A549 (cell line): Measurements from ENCODE around the gene KRTAP10-8. TPM values are rescaled to one million over a fixed set of nuclear protein-coding genes. Genes with fewer than 3 reads are reported as not detected.
"Not testable (repeated sequence)": the region's sequence is repeated elsewhere in the genome, so short reads cannot be mapped to it uniquely, and the experiment has no call there.

Experiments
- ATAC-seq, 2 experiments: fragments of 200-7000 bp in 1 of 2; fragments of >200 bp in 1 of 2; cut with Nextera tagmentation in 1 of 2; cut with Tn5 transposase in 1 of 2; 3 replicates each; pipeline versions ENCODE4 v1.8.0 to v1.9.1; 2018 to 2020; ENCODE audit warnings: mild to moderate bottlenecking in 1 of 2, moderate library complexity in 1 of 2
- CTCF ChIA-PET: fragments of 300-600 bp; sonication (Branson Sonifier 250); formaldehyde crosslinking; extraction: SDS; loops from one replicate; lab custom pipeline; 2021; ENCODE audit warnings: antibody characterized with exemption, inconsistent platforms; lab: Yijun Ruan, JAX
- POLR2A ChIA-PET: fragments of 350-600 bp; formaldehyde crosslinking; extraction: SDS; loops from one replicate; lab custom pipeline; 2021; ENCODE audit warnings: antibody characterized with exemption, inconsistent platforms; lab: Yijun Ruan, JAX
- DNase-seq, 2 experiments: peaks; one replicate each; pipeline versions ENCODE4 v3.0.0 to v3.0.0-alpha.2; 2011 to 2016; ENCODE audit warnings: low read depth in 1 of 2, low spot score in 1 of 2
- FAIRE-seq: peaks from 2 replicates; lab custom pipeline; 2011; peaks lifted over from hg19 to GRCh38; lab: Jason Lieb, UNC
- H3K27ac ChIP-seq, 2 experiments: fragments of >200 bp; sonication (Bioruptor Twin); formaldehyde crosslinking; 3 replicates each; pipeline ENCODE4 v1.5.1; 2016 to 2017
- H3K4me1 ChIP-seq: fragments of >200 bp; sonication (Bioruptor Twin); formaldehyde crosslinking; 3 replicates; pipeline ENCODE4 v1.6.1; 2016
- H3K4me2 ChIP-seq: fragments of >200 bp; sonication (Bioruptor Twin); formaldehyde crosslinking; 3 replicates; pipeline ENCODE4 v1.6.1; 2016
- H3K4me3 ChIP-seq: fragments of >200 bp; sonication (Bioruptor Twin); formaldehyde crosslinking; 3 replicates; pipeline ENCODE4 v1.5.1; 2016
- H3K9me3 ChIP-seq: fragments of >200 bp; sonication (Bioruptor Twin); formaldehyde crosslinking; 3 replicates; pipeline ENCODE4 v1.6.1; 2016
- CHD4 ChIP-seq: fragments of 200-600 bp; sonication (generic); IDR thresholded peaks from 2 replicates; pipeline ENCODE4 v1.6.1; 2016; ENCODE audit warnings: antibody characterized with exemption, mild to moderate bottlenecking, borderline replicate concordance
- EHMT2 ChIP-seq: fragments of 200-600 bp; sonication (generic); IDR thresholded peaks from 2 replicates; pipeline ENCODE4 v1.6.1; 2016; ENCODE audit warnings: antibody characterized with exemption, low read depth, mild to moderate bottlenecking, moderate library complexity
- EP300 ChIP-seq, 2 experiments: fragments of >200 bp; sonication (Bioruptor Twin); formaldehyde crosslinking; IDR thresholded peaks; 2 replicates in 1 of 2; 3 replicates in 1 of 2; pipeline ENCODE4 v1.6.1; 2016 to 2017
- FOSB ChIP-seq: fragments of 250-450 bp; sonication (Bioruptor Pico); IDR thresholded peaks from 2 replicates; pipeline ENCODE4 v1.5.0; 2020; ENCODE audit warnings: mild to moderate bottlenecking, moderate library complexity
- FOXS1 ChIP-seq: fragments of 250-450 bp; sonication (Bioruptor Pico); IDR thresholded peaks from 2 replicates; pipeline ENCODE4 v1.5.0; 2020; ENCODE audit warnings: mild to moderate bottlenecking, moderate library complexity
- HOXA7 ChIP-seq: fragments of 250-450 bp; sonication (Bioruptor Pico); IDR thresholded peaks from 2 replicates; pipeline ENCODE4 v1.5.0; 2020; ENCODE audit warnings: mild to moderate bottlenecking, moderate library complexity
- HOXB5 ChIP-seq: fragments of 250-450 bp; sonication (Bioruptor Pico); IDR thresholded peaks from 2 replicates; pipeline ENCODE4 v1.5.0; 2020; ENCODE audit warnings: mild to moderate bottlenecking, moderate library complexity
- JUN ChIP-seq, 2 experiments: fragments of >200 bp; sonication (Bioruptor Twin); formaldehyde crosslinking; IDR thresholded peaks; 2 replicates in 1 of 2; 3 replicates in 1 of 2; pipeline ENCODE4 v1.6.1; 2016 to 2017
- JUNB ChIP-seq: fragments of >200 bp; sonication (Bioruptor Twin); formaldehyde crosslinking; IDR thresholded peaks from 2 replicates; pipeline ENCODE4 v1.6.1; 2016
- KDM5A ChIP-seq: fragments of 200-600 bp; sonication (generic); IDR thresholded peaks from 2 replicates; pipeline ENCODE4 v1.6.1; 2016; ENCODE audit warnings: antibody characterized with exemption, mild to moderate bottlenecking
- MAZ ChIP-seq: fragments of 150-350 bp; IDR thresholded peaks from 2 replicates; pipeline ENCODE4 v1.6.1; 2014; ENCODE audit warnings: antibody characterized with exemption, low read depth, low read length, borderline replicate concordance
- PHF8 ChIP-seq: fragments of 200-600 bp; sonication (generic); IDR thresholded peaks from 2 replicates; pipeline ENCODE4 v1.6.1; 2016; ENCODE audit warnings: low read depth, mild to moderate bottlenecking, antibody characterized with exemption, moderate library complexity, borderline replicate concordance
- POLR2A ChIP-seq: IDR thresholded peaks from 2 replicates; pipeline ENCODE4 v1.6.1; 2012; ENCODE audit warnings: mild to moderate bottlenecking, low read length
- POLR2AphosphoS2 ChIP-seq: conservative IDR thresholded peaks from 2 replicates; pipeline ENCODE4 v1.6.1; 2012; ENCODE audit warnings: low read length, improper control_type of control experiment, inconsistent platforms
- RCOR1 ChIP-seq: fragments of 150-350 bp; IDR thresholded peaks from 2 replicates; pipeline ENCODE4 v1.6.1; 2014; ENCODE audit warnings: antibody characterized with exemption, low read length, low read depth
- RFX5 ChIP-seq: fragments of 450-650 bp; IDR thresholded peaks from 2 replicates; pipeline ENCODE4 v1.7.1; 2014; ENCODE audit warnings: antibody characterized with exemption, mild to moderate bottlenecking, moderate library complexity
- SMC3 ChIP-seq: fragments of >200 bp; sonication (Bioruptor Twin); formaldehyde crosslinking; IDR thresholded peaks from 3 replicates; pipeline ENCODE4 v1.6.1; 2018; ENCODE audit warnings: inconsistent platforms
- SREBF2 ChIP-seq: fragments of 450-650 bp; IDR thresholded peaks from 2 replicates; pipeline ENCODE4 v1.6.1; 2014; ENCODE audit warnings: mild to moderate bottlenecking, moderate library complexity
- ZSCAN20 ChIP-seq: fragments of 250-450 bp; sonication (Bioruptor Pico); IDR thresholded peaks from 2 replicates; pipeline ENCODE4 v1.8.0; 2022; ENCODE audit warnings: mild to moderate bottlenecking, moderate library complexity
- WGBS: methylation state at CpG from one replicate; pipeline ENCODE4 v1.1.6; 2017; ENCODE audit errors: missing lambda C conversion rate; 5-methylcytosine and 5-hydroxymethylcytosine counted together
- polyA plus RNA-seq, 4 experiments: library from polyadenylated mRNA; depleted of rRNA in 3 of 4; stranded (reverse); fragments of >200 nt; fragmentation: RNase III in 1 of 4; extraction: RNeasy Plus Mini Kit Qiagen cat#74134 plus additional on column Dnase treatment in 1 of 4; gene quantifications; 2 replicates in 3 of 4; 3 replicates in 1 of 4; pipeline ENCODE4 v1.2.3, GENCODE V29; 2011 to 2017
- TF ChIP-seq, protein P1 (sequence below): IDR thresholded peaks from 2 replicates; pipeline ENCODE4 v1.6.1; 2012; ENCODE audit warnings: low read depth, borderline replicate concordance
- TF ChIP-seq, protein P2 (sequence below): IDR thresholded peaks from 2 replicates; pipeline ENCODE4 v1.6.1; 2012
- TF ChIP-seq, protein P3 (sequence below): fragments of 200-600 bp; sonication (generic); IDR thresholded peaks from 2 replicates; pipeline ENCODE4 v1.6.1; 2016; ENCODE audit warnings: antibody characterized with exemption, mild to moderate bottlenecking, moderate library complexity
- TF ChIP-seq, protein P4 (sequence below): fragments of >200 bp; sonication (Bioruptor Twin); formaldehyde crosslinking; IDR thresholded peaks from 2 replicates; pipeline ENCODE4 v1.6.1; 2016

The KRTAP10-8 gene
- polyA plus RNA-seq, 2 of the 4 experiments (the other 2 are of a cell fraction) = not detected

DNA sequence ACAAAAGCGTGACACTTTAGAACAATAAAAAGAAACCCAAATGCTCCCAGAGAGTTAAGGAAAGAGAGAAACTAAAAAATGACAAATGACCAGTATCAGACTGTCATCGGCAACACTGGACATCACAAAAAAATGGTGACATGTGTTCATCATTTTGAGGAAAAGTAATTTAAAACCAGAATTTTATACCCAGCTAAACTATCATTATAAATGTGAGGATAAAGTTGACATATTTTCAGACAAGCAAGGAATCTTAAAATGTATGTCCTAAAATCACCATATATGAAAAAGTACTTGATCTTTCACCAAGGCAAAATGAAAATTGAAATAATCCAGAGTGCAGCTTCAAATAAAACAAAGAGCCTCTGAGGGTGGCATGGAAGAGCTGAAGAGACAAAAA is 33.0 kb downstream of the KRTAP10-8 start:
- CTCF ChIA-PET = no interaction called here
- Histone ChIP-seq H3K4me3 (no peak overlapping the region), H3K4me1 (no peaks in the 10 kb centered on the region), H3K9me3 (peaks cover 9% of the 10 kb centered on the region; the same call in 2 of the 3 replicates), H3K27ac (no peak overlapping the region), H3K4me2 (no peak overlapping the region)
- WGBS = 19% methylated on average over 2 of the region's 2 CpGs
- TF ChIP-seq JUN (IDR thresholded peaks at IDR 0.05) (no peak), HOXA7 (CRISPR knock-in tag) (no peak), KDM5A (no peak), PHF8 (no peak), RFX5 (no peak), JUNB (no peak), POLR2AphosphoS2 (no peak), CHD4 (no peak)
- TF ChIP-seq, protein P1, sequence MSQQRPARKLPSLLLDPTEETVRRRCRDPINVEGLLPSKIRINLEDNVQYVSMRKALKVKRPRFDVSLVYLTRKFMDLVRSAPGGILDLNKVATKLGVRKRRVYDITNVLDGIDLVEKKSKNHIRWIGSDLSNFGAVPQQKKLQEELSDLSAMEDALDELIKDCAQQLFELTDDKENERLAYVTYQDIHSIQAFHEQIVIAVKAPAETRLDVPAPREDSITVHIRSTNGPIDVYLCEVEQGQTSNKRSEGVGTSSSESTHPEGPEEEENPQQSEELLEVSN = no peak
- TF ChIP-seq, protein P2, sequence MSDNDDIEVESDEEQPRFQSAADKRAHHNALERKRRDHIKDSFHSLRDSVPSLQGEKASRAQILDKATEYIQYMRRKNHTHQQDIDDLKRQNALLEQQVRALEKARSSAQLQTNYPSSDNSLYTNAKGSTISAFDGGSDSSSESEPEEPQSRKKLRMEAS = no peak
- TF ChIP-seq, protein P3, sequence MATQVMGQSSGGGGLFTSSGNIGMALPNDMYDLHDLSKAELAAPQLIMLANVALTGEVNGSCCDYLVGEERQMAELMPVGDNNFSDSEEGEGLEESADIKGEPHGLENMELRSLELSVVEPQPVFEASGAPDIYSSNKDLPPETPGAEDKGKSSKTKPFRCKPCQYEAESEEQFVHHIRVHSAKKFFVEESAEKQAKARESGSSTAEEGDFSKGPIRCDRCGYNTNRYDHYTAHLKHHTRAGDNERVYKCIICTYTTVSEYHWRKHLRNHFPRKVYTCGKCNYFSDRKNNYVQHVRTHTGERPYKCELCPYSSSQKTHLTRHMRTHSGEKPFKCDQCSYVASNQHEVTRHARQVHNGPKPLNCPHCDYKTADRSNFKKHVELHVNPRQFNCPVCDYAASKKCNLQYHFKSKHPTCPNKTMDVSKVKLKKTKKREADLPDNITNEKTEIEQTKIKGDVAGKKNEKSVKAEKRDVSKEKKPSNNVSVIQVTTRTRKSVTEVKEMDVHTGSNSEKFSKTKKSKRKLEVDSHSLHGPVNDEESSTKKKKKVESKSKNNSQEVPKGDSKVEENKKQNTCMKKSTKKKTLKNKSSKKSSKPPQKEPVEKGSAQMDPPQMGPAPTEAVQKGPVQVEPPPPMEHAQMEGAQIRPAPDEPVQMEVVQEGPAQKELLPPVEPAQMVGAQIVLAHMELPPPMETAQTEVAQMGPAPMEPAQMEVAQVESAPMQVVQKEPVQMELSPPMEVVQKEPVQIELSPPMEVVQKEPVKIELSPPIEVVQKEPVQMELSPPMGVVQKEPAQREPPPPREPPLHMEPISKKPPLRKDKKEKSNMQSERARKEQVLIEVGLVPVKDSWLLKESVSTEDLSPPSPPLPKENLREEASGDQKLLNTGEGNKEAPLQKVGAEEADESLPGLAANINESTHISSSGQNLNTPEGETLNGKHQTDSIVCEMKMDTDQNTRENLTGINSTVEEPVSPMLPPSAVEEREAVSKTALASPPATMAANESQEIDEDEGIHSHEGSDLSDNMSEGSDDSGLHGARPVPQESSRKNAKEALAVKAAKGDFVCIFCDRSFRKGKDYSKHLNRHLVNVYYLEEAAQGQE = no peak
- FAIRE-seq (no peak), ATAC-seq (no peak), DNase-seq (no peak)
- POLR2A ChIA-PET = no interaction called here

DNA sequence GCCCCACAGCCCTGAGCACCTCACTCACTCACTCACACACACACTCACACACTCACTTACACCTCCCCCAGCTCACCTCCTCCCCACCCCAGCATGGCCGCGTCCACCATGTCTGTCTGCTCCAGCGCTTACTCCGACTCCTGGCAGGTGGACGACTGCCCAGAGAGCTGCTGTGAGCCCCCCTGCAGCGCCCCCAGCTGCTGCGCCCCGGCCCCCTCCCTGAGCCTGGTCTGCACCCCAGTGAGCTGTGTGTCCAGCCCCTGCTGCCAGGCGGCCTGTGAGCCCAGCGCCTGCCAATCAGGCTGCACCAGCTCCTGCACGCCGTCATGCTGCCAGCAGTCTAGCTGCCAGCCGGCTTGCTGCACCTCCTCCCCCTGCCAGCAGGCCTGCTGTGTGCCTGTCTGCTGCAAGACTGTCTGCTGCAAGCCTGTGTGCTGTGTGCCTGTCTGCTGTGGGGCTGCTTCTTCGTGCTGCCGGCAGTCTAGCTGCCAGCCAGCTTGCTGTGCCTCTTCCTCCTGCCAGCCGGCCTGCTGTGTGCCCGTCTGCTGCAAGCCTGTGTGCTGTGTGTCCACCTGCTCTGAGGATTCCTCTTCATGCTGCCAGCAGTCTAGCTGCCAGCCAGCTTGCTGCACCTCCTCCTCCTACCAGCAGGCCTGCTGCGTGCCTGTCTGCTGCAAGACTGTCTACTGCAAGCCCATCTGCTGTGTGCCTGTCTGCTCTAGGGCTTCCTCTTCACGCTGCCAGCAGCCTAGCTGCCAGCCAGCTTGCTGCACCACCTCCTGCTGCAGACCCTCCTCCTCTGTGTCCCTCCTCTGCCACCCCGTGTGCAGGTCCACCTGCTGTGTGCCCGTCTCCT is 34.7 kb downstream of the KRTAP10-8 start, which contains the start of gene KRTAP10-11:
Gene KRTAP10-11 (plus strand): TSS at position 49 of the 856 bp plus-strand sequence. CDS start 45 bp downstream, at position 94.
- ATAC-seq, FAIRE-seq, H3K9me3 ChIP-seq, H3K4me1 ChIP-seq, H3K4me2 ChIP-seq, H3K27ac ChIP-seq, CTCF ChIA-PET, H3K4me3 ChIP-seq, DNase-seq, POLR2A ChIA-PET: not testable (repeated sequence)
- 12% methylated on average over 5 of the region's 21 CpGs for WGBS

DNA sequence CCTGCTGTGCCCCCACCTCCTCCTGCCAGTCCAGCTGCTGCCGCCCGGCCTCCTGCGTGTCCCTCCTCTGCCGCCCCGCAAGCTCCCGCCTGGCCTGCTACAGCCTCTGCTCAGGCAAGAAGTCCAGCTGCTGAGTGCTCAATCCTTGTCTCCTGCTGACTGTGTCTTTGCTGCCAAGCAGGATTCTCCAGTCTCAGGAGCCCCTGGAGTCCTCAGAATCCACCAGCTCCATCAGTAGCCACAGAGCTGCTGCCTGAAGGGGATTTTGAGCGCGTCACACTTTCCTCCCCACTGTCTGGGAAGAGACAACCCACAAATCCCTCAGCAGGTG is 35.3 kb downstream of the KRTAP10-8 start:
- Histone ChIP-seq H3K4me3 (no peak overlapping the region), H3K4me2 (no peak overlapping the region), H3K27ac (no peak overlapping the region), H3K4me1 (no peaks in the 10 kb centered on the region), H3K9me3 (peaks cover 5% of the 10 kb centered on the region; the same call in 1 of the 3 replicates)
- ChIA-PET CTCF (no interaction called here), POLR2A (no interaction called here)
- FAIRE-seq (no peak), DNase-seq (no peak), ATAC-seq (no peak)
- TF ChIP-seq, protein P4, sequence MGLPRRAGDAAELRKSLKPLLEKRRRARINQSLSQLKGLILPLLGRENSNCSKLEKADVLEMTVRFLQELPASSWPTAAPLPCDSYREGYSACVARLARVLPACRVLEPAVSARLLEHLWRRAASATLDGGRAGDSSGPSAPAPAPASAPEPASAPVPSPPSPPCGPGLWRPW = no peak
- TF ChIP-seq JUNB (no peak), FOXS1 (CRISPR knock-in tag) (no peak), MAZ (no peak), POLR2A (no peak), FOSB (CRISPR knock-in tag) (no peak), EP300 (IDR thresholded peaks at IDR 0.05) (no peak), JUN (IDR thresholded peaks at IDR 0.05) (no peak), RCOR1 (no peak), SREBF2 (no peak), ZSCAN20 (CRISPR knock-in tag) (no peak), HOXB5 (CRISPR knock-in tag) (no peak), EHMT2 (no peak), SMC3 (no peak)
- TF ChIP-seq, protein P3 = no peak
- WGBS = 79% methylated on average over 8 of the region's 8 CpGs
